Mesothelial cell of epicardium (in vitro differentiated cells): ENCODE measurements around the gene ANLN. TPM values are rescaled to one million over a fixed set of nuclear protein-coding genes. Genes with fewer than 3 reads are reported as not detected.

Experiments
- DNase-seq, 2 experiments: peaks; one replicate each; pipeline ENCODE4 v3.0.0; 2021; ENCODE audit warnings: low spot score in 2 of 2; ENCODE audit not compliant: unreplicated experiment in 2 of 2
- H3K27ac Mint-ChIP-seq: 2 replicates; pipeline ENCODE4 v1.8.0; 2021; ENCODE audit warnings: mixed read lengths
- H3K27me3 Mint-ChIP-seq: 2 replicates; pipeline ENCODE4 v1.8.0; 2021; ENCODE audit warnings: low read depth, mixed read lengths
- H3K36me3 Mint-ChIP-seq: 2 replicates; pipeline ENCODE4 v1.8.0; 2021; ENCODE audit warnings: mixed read lengths
- H3K4me1 Mint-ChIP-seq: 2 replicates; pipeline ENCODE4 v1.8.0; 2021; ENCODE audit warnings: mixed read lengths
- H3K4me3 Mint-ChIP-seq: 2 replicates; pipeline ENCODE4 v1.8.0; 2021; ENCODE audit warnings: mild to moderate bottlenecking, moderate library complexity, mixed read lengths
- H3K9me3 Mint-ChIP-seq: 2 replicates; pipeline ENCODE4 v1.8.0; 2021; ENCODE audit warnings: mixed read lengths
- total RNA-seq: library from RNA; stranded (reverse); gene quantifications from 3 replicates; pipeline ENCODE4 v1.2.1, GENCODE V29; 2021
- TF ChIP-seq, protein P1 (sequence below): fragments of 200-600 bp; sonication (generic); IDR thresholded peaks from one replicate; pipeline ENCODE4 v1.5.0; 2021; ENCODE audit warnings: antibody characterized with exemption; ENCODE audit not compliant: unreplicated experiment

ANLN gene
- total RNA-seq, 1 donor from 2014 or later = 31.2 TPM

DNA sequence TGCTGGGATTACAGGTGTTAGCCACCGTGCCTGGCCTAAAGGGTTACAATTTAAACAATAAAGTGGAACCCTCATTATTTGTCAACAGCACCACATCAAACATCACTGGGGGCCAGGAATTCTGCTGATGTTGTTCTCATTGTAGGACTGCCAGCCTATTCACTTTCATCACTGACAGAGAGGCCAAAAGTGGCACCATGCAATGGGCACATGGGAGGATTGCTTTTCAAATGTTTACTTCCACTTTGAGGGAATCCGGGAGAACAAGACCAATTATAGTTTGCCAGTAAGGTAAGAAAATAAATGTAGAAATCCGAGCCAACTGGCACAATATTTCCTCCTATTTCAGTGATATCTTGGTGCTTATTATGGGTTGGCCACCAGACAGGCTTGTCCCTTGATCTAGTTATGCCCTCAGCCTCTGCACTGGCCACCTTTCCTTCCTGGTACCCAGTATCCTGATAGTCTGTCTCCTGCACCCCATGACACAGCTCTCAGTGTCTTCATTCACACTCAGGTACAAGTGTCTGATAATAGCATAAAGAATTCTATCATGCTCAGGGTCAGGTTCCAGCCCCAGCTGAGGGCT lies 82.6 kb downstream of the ANLN start:
- Mint-ChIP-seq H3K27me3 (no peaks in the 10 kb centered on the region), H3K9me3 (peaks cover 5% of the 10 kb centered on the region), H3K27ac (no peak overlapping the region), H3K36me3 (no peaks in the 10 kb centered on the region), H3K4me3 (no peak overlapping the region), H3K4me1 (peaks cover 3% of the 10 kb centered on the region)
- no peak for DNase-seq
- TF ChIP-seq, protein P1, sequence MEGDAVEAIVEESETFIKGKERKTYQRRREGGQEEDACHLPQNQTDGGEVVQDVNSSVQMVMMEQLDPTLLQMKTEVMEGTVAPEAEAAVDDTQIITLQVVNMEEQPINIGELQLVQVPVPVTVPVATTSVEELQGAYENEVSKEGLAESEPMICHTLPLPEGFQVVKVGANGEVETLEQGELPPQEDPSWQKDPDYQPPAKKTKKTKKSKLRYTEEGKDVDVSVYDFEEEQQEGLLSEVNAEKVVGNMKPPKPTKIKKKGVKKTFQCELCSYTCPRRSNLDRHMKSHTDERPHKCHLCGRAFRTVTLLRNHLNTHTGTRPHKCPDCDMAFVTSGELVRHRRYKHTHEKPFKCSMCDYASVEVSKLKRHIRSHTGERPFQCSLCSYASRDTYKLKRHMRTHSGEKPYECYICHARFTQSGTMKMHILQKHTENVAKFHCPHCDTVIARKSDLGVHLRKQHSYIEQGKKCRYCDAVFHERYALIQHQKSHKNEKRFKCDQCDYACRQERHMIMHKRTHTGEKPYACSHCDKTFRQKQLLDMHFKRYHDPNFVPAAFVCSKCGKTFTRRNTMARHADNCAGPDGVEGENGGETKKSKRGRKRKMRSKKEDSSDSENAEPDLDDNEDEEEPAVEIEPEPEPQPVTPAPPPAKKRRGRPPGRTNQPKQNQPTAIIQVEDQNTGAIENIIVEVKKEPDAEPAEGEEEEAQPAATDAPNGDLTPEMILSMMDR = no peak

DNA sequence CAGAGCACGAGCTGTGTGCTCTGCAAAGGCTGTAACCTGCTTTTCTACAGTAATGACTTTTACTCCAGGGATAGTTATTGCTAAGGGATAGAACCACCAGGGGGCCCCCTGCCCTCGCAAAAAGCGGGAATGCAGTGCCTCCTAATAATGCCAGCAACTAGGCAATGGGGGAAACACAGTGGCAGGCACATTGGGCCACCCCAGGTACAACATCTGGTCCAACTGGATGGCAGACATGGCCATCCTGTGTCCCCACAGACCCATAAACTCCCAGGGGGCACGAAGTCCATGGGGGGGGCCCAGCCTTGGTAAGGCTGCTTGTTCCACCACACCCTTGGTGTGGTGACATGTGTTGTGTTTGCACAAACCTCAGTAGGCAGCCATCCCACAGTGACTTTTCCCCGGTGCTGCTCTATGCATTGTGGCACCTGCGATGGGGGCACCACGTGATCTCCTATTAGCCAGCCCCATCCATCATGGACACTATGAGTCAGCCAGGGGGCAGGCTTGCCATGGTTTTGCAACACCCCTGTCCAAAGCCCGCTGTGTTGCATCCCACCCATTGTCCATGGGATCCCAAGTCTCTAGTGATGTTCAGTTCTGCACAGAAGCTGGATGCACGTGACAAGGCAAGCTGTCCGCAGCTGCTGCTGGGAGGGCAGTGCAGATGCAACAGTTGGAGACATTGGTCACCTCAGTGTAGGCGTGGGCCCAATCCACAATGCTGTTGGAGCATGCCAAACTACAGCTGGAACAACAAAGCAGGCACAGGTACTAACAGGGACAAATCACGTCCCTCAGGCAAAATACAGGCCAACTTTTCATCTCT lies 84.0 kb downstream of the ANLN start:
- Mint-ChIP-seq H3K4me1 (peaks cover 3% of the 10 kb centered on the region), H3K27ac (no peak overlapping the region), H3K27me3 (no peaks in the 10 kb centered on the region), H3K4me3 (no peak overlapping the region), H3K36me3 (no peaks in the 10 kb centered on the region), H3K9me3 (no peaks in the 10 kb centered on the region)
- peak in 1 of 2 experiments; percentile 68 for DNase-seq
- TF ChIP-seq, protein P1 = peak; percentile 41

DNA sequence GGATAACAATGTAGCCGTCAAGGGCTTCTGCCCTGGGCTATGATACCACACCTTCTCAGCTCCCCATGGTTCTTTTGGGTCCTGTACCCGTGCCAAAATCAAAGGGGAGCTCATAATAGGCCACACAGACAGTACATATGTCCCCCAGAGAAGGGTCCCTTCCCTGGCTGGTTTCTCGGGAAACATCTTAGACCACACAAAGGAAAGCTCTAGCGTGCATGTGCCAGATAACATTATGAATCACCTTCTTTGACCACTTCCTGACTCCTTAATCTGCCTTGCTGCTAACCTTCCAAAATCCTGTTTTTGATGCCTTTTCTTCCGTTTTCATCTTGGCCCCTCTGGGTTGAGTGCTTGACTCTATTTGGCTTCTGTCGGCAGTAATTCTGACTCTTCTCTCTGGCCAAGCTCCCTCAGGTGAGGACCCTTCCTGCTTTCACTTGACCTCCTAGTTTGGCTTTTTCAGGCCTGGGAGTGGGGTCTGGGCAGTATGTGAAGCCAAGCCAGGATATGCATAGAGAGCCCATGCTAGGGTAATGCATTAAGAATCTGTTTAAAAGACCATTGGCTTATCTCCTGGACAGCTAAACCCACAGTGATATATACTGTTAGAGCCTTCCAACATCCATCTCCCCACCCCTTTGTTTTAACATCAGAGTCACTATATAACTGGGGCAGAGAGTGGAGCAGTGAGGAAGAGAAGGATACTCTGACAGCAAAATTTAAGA lies 84.8 kb downstream of the ANLN start:
- peaks cover 8% of the 10 kb centered on the region for H3K9me3 Mint-ChIP-seq
- H3K27ac Mint-ChIP-seq = no peak overlapping the region
- peaks cover 3% of the 10 kb centered on the region for H3K4me1 Mint-ChIP-seq
- TF ChIP-seq, protein P1 = no peak
- no peaks in the 10 kb centered on the region for H3K36me3 Mint-ChIP-seq
- no peaks in the 10 kb centered on the region for H3K27me3 Mint-ChIP-seq
- H3K4me3 Mint-ChIP-seq = no peak overlapping the region
- DNase-seq = no peak

DNA sequence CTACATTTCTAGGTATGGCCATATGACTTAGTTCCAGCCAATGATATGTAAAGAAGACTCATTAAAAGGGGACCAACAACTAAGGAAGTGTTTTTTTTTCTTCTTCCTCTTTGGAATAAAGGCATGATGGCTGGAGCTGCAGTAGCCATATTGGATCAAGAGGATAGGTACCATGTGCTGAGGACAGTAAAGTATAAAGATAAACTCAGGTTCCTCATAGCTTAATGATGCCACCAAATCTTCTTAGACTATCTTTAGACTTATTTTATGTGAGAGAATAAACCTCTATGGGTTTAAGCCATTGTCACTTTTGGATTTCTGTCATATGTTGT lies 85.3 kb downstream of the ANLN start:
- Mint-ChIP-seq H3K9me3 (peaks cover 13% of the 10 kb centered on the region), H3K27me3 (no peaks in the 10 kb centered on the region), H3K27ac (no peak overlapping the region), H3K36me3 (no peaks in the 10 kb centered on the region), H3K4me3 (no peak overlapping the region), H3K4me1 (peaks cover 3% of the 10 kb centered on the region)
- no peak for DNase-seq
- TF ChIP-seq, protein P1 = no peak

DNA sequence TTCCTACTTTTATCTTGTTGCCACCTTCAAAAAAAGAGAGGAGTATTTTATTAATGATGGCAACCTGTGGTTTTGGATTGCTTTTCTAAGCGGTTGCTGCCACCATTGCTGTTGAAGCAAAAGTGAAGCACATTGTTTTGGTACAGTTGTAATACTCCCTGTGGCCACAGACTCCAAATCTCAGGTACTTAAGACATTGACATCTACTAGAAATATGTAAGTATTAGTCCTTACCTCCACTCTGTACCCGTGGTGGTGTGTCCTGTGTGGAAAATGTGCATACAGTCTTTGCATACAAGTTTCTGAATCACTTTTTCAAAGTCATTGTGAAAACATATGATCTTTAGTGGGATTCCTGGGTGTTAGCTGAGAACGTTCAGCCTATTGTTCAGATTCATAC lies 85.7 kb downstream of the ANLN start:
- Mint-ChIP-seq H3K27ac (no peak overlapping the region), H3K4me1 (peaks cover 3% of the 10 kb centered on the region), H3K9me3 (peaks cover 17% of the 10 kb centered on the region), H3K27me3 (no peaks in the 10 kb centered on the region), H3K36me3 (no peaks in the 10 kb centered on the region), H3K4me3 (no peak overlapping the region)
- TF ChIP-seq, protein P1 = no peak
- no peak for DNase-seq
